ENCODE results near the gene SCRT2. TPM values are rescaled to one million over a fixed set of nuclear protein-coding genes. Genes with fewer than 3 reads are reported as not detected.

The SCRT2 gene
- total and polyA plus RNA-seq, 9 of the 15 experiments (the other 6 are each of a cell fraction or from before 2014, with no cell fraction given): 0.04 to 0.75 (median 0.13) TPM; not detected in 2

DNA sequence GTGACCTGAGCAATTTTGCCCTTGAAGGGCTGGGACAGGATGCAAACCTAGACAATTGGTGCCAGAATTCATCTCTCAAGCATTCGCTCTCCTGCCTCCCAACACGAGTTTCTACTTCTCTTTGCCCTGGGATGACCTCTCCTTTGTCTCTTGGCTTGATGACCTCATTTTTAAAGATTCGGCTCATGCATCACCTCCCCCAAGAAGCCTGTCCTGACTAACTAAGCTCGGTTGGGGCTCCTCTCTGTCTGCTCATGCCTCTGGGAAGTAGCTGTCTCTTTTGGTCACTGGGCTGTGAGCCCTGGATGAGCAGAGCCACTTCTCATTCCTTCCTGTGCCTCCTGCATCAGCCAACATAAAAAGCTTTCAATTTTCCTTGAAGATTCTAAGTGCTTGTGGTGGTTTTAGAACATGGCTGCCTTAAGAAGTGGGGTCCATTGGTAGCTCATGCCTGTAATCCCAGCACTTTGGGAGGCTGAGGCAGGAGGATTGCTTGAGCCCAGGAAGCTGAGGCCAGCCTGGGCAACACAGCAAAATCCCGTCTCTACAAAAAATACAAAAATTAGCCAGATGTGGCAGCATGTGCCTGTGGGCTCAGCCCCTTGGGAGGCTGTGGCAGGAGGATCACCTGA lies 54.4 kb downstream of the SCRT2 start (continued):
- no peak for TF ChIP-seq ZNF347 (CRISPR knock-in tag; IDR thresholded peaks at IDR 0.05; ENCODE audit: low read depth)
- TF ChIP-seq, protein P1, sequence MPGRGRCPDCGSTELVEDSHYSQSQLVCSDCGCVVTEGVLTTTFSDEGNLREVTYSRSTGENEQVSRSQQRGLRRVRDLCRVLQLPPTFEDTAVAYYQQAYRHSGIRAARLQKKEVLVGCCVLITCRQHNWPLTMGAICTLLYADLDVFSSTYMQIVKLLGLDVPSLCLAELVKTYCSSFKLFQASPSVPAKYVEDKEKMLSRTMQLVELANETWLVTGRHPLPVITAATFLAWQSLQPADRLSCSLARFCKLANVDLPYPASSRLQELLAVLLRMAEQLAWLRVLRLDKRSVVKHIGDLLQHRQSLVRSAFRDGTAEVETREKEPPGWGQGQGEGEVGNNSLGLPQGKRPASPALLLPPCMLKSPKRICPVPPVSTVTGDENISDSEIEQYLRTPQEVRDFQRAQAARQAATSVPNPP (IDR thresholded peaks at IDR 0.05; ENCODE audit: borderline replicate concordance, insufficient read depth, insufficient read length): no peak
- no peak for TF ChIP-seq TRIM24 (IDR thresholded peaks at IDR 0.05)
- TF ChIP-seq, protein P2, sequence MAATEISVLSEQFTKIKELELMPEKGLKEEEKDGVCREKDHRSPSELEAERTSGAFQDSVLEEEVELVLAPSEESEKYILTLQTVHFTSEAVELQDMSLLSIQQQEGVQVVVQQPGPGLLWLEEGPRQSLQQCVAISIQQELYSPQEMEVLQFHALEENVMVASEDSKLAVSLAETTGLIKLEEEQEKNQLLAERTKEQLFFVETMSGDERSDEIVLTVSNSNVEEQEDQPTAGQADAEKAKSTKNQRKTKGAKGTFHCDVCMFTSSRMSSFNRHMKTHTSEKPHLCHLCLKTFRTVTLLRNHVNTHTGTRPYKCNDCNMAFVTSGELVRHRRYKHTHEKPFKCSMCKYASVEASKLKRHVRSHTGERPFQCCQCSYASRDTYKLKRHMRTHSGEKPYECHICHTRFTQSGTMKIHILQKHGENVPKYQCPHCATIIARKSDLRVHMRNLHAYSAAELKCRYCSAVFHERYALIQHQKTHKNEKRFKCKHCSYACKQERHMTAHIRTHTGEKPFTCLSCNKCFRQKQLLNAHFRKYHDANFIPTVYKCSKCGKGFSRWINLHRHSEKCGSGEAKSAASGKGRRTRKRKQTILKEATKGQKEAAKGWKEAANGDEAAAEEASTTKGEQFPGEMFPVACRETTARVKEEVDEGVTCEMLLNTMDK (IDR thresholded peaks at IDR 0.05; ENCODE audit: borderline replicate concordance, insufficient read depth, low read depth, low read length, poor library complexity, severe bottlenecking): no peak
- no peak for TF ChIP-seq POLR3A (IDR thresholded peaks at IDR 0.05; ENCODE audit: borderline replicate concordance, extremely low read depth, insufficient read depth, insufficient read length)
- TF ChIP-seq TOE1 (IDR thresholded peaks at IDR 0.05; ENCODE audit: borderline replicate concordance): no peak
- no peak for TF ChIP-seq TOE1 (CRISPR knock-in tag; IDR thresholded peaks at IDR 0.05; ENCODE audit: borderline replicate concordance, low read depth)
- TF ChIP-seq ZNF445 (CRISPR knock-in tag; IDR thresholded peaks at IDR 0.05; ENCODE audit: low read depth): no peak
- TF ChIP-seq ZNF766 (CRISPR knock-in tag; conservative IDR thresholded peaks at IDR 0.05): no peak
- no peak for TF ChIP-seq ZNF707 (CRISPR knock-in tag; conservative IDR thresholded peaks at IDR 0.05)
- TF ChIP-seq ARID1B (IDR thresholded peaks at IDR 0.05): no peak
- TF ChIP-seq, protein P3, sequence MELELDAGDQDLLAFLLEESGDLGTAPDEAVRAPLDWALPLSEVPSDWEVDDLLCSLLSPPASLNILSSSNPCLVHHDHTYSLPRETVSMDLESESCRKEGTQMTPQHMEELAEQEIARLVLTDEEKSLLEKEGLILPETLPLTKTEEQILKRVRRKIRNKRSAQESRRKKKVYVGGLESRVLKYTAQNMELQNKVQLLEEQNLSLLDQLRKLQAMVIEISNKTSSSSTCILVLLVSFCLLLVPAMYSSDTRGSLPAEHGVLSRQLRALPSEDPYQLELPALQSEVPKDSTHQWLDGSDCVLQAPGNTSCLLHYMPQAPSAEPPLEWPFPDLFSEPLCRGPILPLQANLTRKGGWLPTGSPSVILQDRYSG (tag; conservative IDR thresholded peaks at IDR 0.05; ENCODE audit: low read depth): no peak
- TF ChIP-seq, protein P4, sequence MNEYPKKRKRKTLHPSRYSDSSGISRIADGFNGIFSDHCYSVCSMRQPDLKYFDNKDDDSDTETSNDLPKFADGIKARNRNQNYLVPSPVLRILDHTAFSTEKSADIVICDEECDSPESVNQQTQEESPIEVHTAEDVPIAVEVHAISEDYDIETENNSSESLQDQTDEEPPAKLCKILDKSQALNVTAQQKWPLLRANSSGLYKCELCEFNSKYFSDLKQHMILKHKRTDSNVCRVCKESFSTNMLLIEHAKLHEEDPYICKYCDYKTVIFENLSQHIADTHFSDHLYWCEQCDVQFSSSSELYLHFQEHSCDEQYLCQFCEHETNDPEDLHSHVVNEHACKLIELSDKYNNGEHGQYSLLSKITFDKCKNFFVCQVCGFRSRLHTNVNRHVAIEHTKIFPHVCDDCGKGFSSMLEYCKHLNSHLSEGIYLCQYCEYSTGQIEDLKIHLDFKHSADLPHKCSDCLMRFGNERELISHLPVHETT (CRISPR knock-in tag; conservative IDR thresholded peaks at IDR 0.05 in 1 of 2, IDR thresholded peaks at IDR 0.05 in 1 of 2): no peak
- TF ChIP-seq SIX5 (IDR thresholded peaks at IDR 0.05; ENCODE audit: borderline replicate concordance in 1 of 2, insufficient read depth in 1 of 2, low read depth in 1 of 2, low read length in 2 of 2): no peak
- TF ChIP-seq JUN (IDR thresholded peaks at IDR 0.05; ENCODE audit: borderline replicate concordance, low read depth, low read length): 0 out of 2 replicates have a peak, but pooled peaks have one; percentile 35
- no peak for TF ChIP-seq JUN (CRISPR knock-in tag; IDR thresholded peaks at IDR 0.05; ENCODE audit: borderline replicate concordance)
- TF ChIP-seq ATF7 (IDR thresholded peaks at IDR 0.05): peak; percentile 73
- no peak for TF ChIP-seq FUS (optimal IDR thresholded peaks at IDR 0.05; ENCODE audit: low read depth, low read length)
- no peak for TF ChIP-seq MTF1 (CRISPR knock-in tag; IDR thresholded peaks at IDR 0.05; ENCODE audit: borderline replicate concordance)
- no peak for TF ChIP-seq BRCA1 (IDR thresholded peaks at IDR 0.05)
- no peak for TF ChIP-seq BRCA1 (CRISPR knock-in tag; IDR thresholded peaks at IDR 0.05)
- TF ChIP-seq ZFP36 (IDR thresholded peaks at IDR 0.05; ENCODE audit: low read depth, low read length, partially characterized antibody): peak; percentile 89

Data from K562 (cell line).